DND-41 (cell line): ENCODE data around the gene TMEM145.

ENCODE experiments used
- ATAC-seq: fragments of 200-7000 bp; cut with Tn5 transposase; 3 replicates; pipeline ENCODE4 v1.9.1; 2021; ENCODE audit warnings: low read depth; ENCODE audit not compliant: insufficient read depth
- DNase-seq: peaks from one replicate; pipeline ENCODE4 v3.0.0-alpha.2; 2020
- H2AFZ ChIP-seq: 2 replicates; pipeline ENCODE4 v1.6.0; 2012; ENCODE audit warnings: low read depth, low read length
- H3K27ac ChIP-seq: 2 replicates; pipeline ENCODE4 v1.5.1; 2012; ENCODE audit warnings: low read length, inconsistent platforms
- H3K27me3 ChIP-seq: fragments of 200-600 bp; sonication (generic); 2 replicates; pipeline ENCODE4 v1.6.0; 2012; ENCODE audit warnings: low read length, mild to moderate bottlenecking, inconsistent platforms; ENCODE audit not compliant: insufficient read depth, poor library complexity
- H3K36me3 ChIP-seq: 2 replicates; pipeline ENCODE4 v1.5.1; 2012; ENCODE audit warnings: low read length, inconsistent platforms; ENCODE audit not compliant: insufficient read depth
- H3K4me1 ChIP-seq: 2 replicates; pipeline ENCODE4 v1.5.1; 2012; ENCODE audit warnings: mild to moderate bottlenecking, low read length; ENCODE audit not compliant: insufficient read depth
- H3K4me2 ChIP-seq: 2 replicates; pipeline ENCODE4 v1.6.0; 2012; ENCODE audit warnings: mild to moderate bottlenecking, moderate library complexity, low read length, inconsistent platforms; ENCODE audit not compliant: insufficient read depth
- H3K4me3 ChIP-seq, 2 experiments: fragments of 200-600 bp in 1 of 2; shearing (Covaris generic) in 1 of 2; 2 replicates each; pipeline ENCODE4 v1.5.1; 2012 to 2016; ENCODE audit warnings: inconsistent platforms in 2 of 2, low read length in 2 of 2, mild to moderate bottlenecking in 2 of 2, low read depth in 1 of 2, moderate library complexity in 1 of 2
- H3K79me2 ChIP-seq: 2 replicates; pipeline ENCODE4 v1.6.0; 2012; ENCODE audit warnings: low read length, inconsistent platforms; ENCODE audit not compliant: insufficient read depth
- H3K9ac ChIP-seq: 2 replicates; pipeline ENCODE4 v1.6.0; 2012; ENCODE audit warnings: low read depth, mild to moderate bottlenecking, inconsistent platforms, low read length, moderate library complexity
- H3K9me3 ChIP-seq: 2 replicates; pipeline ENCODE4 v1.5.1; 2012; ENCODE audit warnings: low read length, moderate library complexity, mild to moderate bottlenecking, inconsistent platforms; ENCODE audit not compliant: insufficient read depth, severe bottlenecking
- H4K20me1 ChIP-seq: 2 replicates; pipeline ENCODE4 v1.6.0; 2012; ENCODE audit warnings: low read length; ENCODE audit not compliant: insufficient read depth
- EZH2 ChIP-seq: IDR thresholded peaks from 3 replicates; pipeline ENCODE4 v1.6.1; 2012; ENCODE audit warnings: borderline replicate concordance, low read depth, mild to moderate bottlenecking, moderate library complexity, low read length, inconsistent platforms; ENCODE audit not compliant: severe bottlenecking
- TF ChIP-seq, protein P1 (sequence below): IDR thresholded peaks from 2 replicates; pipeline ENCODE4 v1.5.1; 2012; ENCODE audit warnings: borderline replicate concordance, low read length, moderate library complexity, mild to moderate bottlenecking; ENCODE audit not compliant: poor library complexity, severe bottlenecking; ENCODE audit errors: extremely low read depth

The TMEM145 gene

GRCh38 chr19:42368360-42368759 is 55.3 kb downstream of the TMEM145 start:
- no peak overlapping the region for H3K4me3 ChIP-seq
- no peaks in the 10 kb centered on the region for H3K27me3 ChIP-seq
- no peaks in the 10 kb centered on the region for H3K79me2 ChIP-seq
- no peak for TF ChIP-seq EZH2
- TF ChIP-seq, protein P1, sequence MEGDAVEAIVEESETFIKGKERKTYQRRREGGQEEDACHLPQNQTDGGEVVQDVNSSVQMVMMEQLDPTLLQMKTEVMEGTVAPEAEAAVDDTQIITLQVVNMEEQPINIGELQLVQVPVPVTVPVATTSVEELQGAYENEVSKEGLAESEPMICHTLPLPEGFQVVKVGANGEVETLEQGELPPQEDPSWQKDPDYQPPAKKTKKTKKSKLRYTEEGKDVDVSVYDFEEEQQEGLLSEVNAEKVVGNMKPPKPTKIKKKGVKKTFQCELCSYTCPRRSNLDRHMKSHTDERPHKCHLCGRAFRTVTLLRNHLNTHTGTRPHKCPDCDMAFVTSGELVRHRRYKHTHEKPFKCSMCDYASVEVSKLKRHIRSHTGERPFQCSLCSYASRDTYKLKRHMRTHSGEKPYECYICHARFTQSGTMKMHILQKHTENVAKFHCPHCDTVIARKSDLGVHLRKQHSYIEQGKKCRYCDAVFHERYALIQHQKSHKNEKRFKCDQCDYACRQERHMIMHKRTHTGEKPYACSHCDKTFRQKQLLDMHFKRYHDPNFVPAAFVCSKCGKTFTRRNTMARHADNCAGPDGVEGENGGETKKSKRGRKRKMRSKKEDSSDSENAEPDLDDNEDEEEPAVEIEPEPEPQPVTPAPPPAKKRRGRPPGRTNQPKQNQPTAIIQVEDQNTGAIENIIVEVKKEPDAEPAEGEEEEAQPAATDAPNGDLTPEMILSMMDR = no peak
- H2AFZ ChIP-seq = no peak overlapping the region
- no peaks in the 10 kb centered on the region for H3K4me1 ChIP-seq
- H3K4me2 ChIP-seq = no peak overlapping the region
- H4K20me1 ChIP-seq = no peaks in the 10 kb centered on the region; the same call in 1 of the 2 replicates
- ATAC-seq (no peak), DNase-seq (no peak)
- no peak overlapping the region for H3K9ac ChIP-seq
- no peak overlapping the region for H3K27ac ChIP-seq
- H3K9me3 ChIP-seq = no peaks in the 10 kb centered on the region
- H3K36me3 ChIP-seq = peaks cover 13% of the 10 kb centered on the region

DNA sequence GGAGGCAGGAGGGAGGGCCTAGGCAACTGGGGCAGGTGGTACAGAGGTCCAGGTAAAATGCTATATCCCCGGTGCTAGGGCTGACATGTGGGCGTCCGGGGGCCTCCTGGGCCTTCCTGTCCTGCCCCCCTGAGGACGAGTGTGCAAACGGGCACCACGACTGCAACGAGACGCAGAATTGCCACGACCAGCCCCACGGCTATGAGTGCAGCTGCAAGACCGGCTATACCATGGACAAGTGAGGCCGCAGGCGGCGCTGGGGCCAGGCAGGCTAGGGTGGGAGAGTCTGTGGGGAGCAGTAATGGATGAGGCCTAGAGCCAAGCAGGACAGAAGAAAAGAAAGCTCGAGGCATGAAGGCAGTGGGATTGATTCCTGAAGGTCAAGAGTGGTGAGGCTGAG is 55.7 kb downstream of the TMEM145 start:
- Histone ChIP-seq H4K20me1 (no peaks in the 10 kb centered on the region; the same call in 1 of the 2 replicates), H3K9me3 (no peaks in the 10 kb centered on the region), H3K4me1 (no peaks in the 10 kb centered on the region), H3K4me2 (no peak overlapping the region), H2AFZ (no peak overlapping the region), H3K9ac (no peak overlapping the region), H3K79me2 (no peaks in the 10 kb centered on the region), H3K36me3 (peaks cover 11% of the 10 kb centered on the region), H3K27me3 (no peaks in the 10 kb centered on the region), H3K27ac (no peak overlapping the region), H3K4me3 (no peak overlapping the region)
- TF ChIP-seq EZH2 = no peak
- TF ChIP-seq, protein P1 = no peak
- no peak for ATAC-seq
- DNase-seq = no peak

DNA sequence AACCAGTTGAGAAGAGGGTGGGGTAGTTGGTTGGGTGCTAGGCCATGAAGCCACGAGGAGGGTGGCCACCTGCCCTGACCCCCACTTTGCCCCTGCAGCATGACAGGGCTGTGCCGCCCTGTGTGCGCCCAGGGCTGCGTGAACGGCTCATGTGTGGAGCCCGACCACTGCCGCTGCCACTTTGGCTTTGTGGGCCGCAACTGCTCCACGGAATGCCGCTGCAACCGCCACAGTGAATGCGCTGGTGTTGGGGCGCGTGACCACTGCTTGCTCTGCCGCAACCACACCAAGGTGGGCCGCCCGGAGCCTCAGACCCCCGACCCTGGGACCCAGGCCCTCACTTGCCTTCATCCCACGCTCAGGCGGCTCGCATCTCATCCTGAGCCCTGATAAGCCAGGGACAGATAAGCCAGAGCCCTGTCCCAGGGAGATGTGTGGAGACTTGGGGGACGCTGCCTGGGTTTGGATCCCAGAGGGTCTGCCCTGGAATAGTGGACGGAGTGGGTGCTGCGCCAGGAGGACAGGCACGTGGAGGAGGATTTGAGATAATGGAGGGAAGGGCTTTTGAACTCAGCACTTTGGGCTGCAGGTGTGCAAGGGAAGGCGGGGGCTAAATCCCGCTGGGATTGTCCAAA is 56.4 kb downstream of the TMEM145 start:
- H3K4me2 ChIP-seq = no peak overlapping the region
- H3K4me3 ChIP-seq = no peak overlapping the region
- H3K4me1 ChIP-seq = no peaks in the 10 kb centered on the region
- H3K36me3 ChIP-seq = peaks cover 4% of the 10 kb centered on the region; the same call in 1 of the 2 replicates
- H2AFZ ChIP-seq = no peak overlapping the region
- no peak for DNase-seq
- H3K9ac ChIP-seq = no peak overlapping the region
- no peak for TF ChIP-seq EZH2
- TF ChIP-seq, protein P1 = no peak
- no peaks in the 10 kb centered on the region for H3K9me3 ChIP-seq
- no peak for ATAC-seq
- no peak overlapping the region for H3K27ac ChIP-seq
- H3K79me2 ChIP-seq = no peaks in the 10 kb centered on the region
- no peaks in the 10 kb centered on the region for H3K27me3 ChIP-seq
- H4K20me1 ChIP-seq = no peaks in the 10 kb centered on the region
